GM23338 (cell line): ENCODE measurements around the gene VKORC1L1. TPM values are rescaled to one million over a fixed set of nuclear protein-coding genes. Genes with fewer than 3 reads are reported as not detected.

Experiments used
- ATAC-seq: fragments of 200-7000 bp; cut with Tn5 transposase; 3 replicates; pipeline ENCODE4 v1.9.1; 2020
- DNase-seq: peaks from one replicate; pipeline ENCODE4 v3.0.0-alpha.2; 2015; ENCODE audit warnings: low spot score
- H2AFZ ChIP-seq: fragments of 200-600 bp; sonication (generic); 2 replicates; pipeline ENCODE4 v1.8.0; 2016; ENCODE audit warnings: antibody characterized with exemption, mild to moderate bottlenecking, moderate library complexity
- H3F3A ChIP-seq: fragments of 200-600 bp; sonication (generic); replicated peaks from 2 replicates; pipeline ENCODE4 v1.8.0; 2017; ENCODE audit warnings: antibody characterized with exemption, mixed run types, low read depth
- H3K27ac ChIP-seq: fragments of 200-600 bp; sonication (generic); 2 replicates; pipeline ENCODE4 v1.6.1; 2016; ENCODE audit warnings: low read depth
- H3K27me3 ChIP-seq: fragments of 200-600 bp; sonication (generic); 2 replicates; pipeline ENCODE4 v1.8.0; 2016; ENCODE audit warnings: mild to moderate bottlenecking, mixed run types, moderate library complexity; ENCODE audit not compliant: insufficient read depth
- H3K36me3 ChIP-seq: fragments of 200-600 bp; sonication (generic); 2 replicates; pipeline ENCODE4 v1.8.0; 2016; ENCODE audit warnings: mild to moderate bottlenecking; ENCODE audit not compliant: insufficient read depth
- H3K4me1 ChIP-seq: fragments of 200-600 bp; sonication (generic); 2 replicates; pipeline ENCODE4 v1.8.0; 2016; ENCODE audit warnings: mild to moderate bottlenecking, moderate library complexity; ENCODE audit not compliant: insufficient read depth
- H3K4me2 ChIP-seq: fragments of 200-600 bp; sonication (generic); 2 replicates; pipeline ENCODE4 v1.7.1; 2017; ENCODE audit warnings: mixed run types
- H3K4me3 ChIP-seq: fragments of 200-600 bp; sonication (generic); 2 replicates; pipeline ENCODE4 v1.6.1; 2016; ENCODE audit warnings: mixed run types
- H3K79me2 ChIP-seq: fragments of 200-600 bp; sonication (generic); replicated peaks from 2 replicates; pipeline ENCODE4 v1.8.0; 2017; ENCODE audit warnings: mild to moderate bottlenecking; ENCODE audit not compliant: insufficient read depth
- H3K9me2 ChIP-seq: fragments of 200-600 bp; sonication (generic); 2 replicates; pipeline ENCODE4 v1.8.0; 2017; ENCODE audit not compliant: insufficient read depth
- H4K20me1 ChIP-seq: fragments of 200-600 bp; sonication (generic); replicated peaks from 2 replicates; pipeline ENCODE4 v1.8.0; 2017; ENCODE audit warnings: mild to moderate bottlenecking; ENCODE audit not compliant: insufficient read depth
- H3K27ac Mint-ChIP-seq: 2 replicates; pipeline ENCODE4 v1.8.0; 2020; ENCODE audit warnings: inconsistent platforms, mild to moderate bottlenecking, moderate library complexity, mixed read lengths
- H3K27me3 Mint-ChIP-seq: 3 replicates; pipeline ENCODE4 v1.8.0; 2022; ENCODE audit warnings: low read depth, mild to moderate bottlenecking, moderate library complexity, mixed read lengths, inconsistent platforms; ENCODE audit not compliant: insufficient read depth, poor library complexity
- H3K36me3 Mint-ChIP-seq: 3 replicates; pipeline ENCODE4 v1.8.0; 2021; ENCODE audit warnings: low read depth, mild to moderate bottlenecking, inconsistent platforms, moderate library complexity, mixed read lengths
- H3K4me1 Mint-ChIP-seq: 3 replicates; pipeline ENCODE4 v1.8.0; 2020; ENCODE audit warnings: mild to moderate bottlenecking, inconsistent platforms, mixed read lengths
- H3K4me3 Mint-ChIP-seq: 3 replicates; pipeline ENCODE4 v1.8.0; 2021; ENCODE audit warnings: moderate library complexity, mild to moderate bottlenecking, inconsistent platforms, mixed read lengths
- H3K9me3 Mint-ChIP-seq: 3 replicates; pipeline ENCODE4 v1.8.0; 2020; ENCODE audit warnings: moderate library complexity, mild to moderate bottlenecking, inconsistent platforms, mixed read lengths
- CREB1 ChIP-seq: fragments of 250-450 bp; sonication (Bioruptor Pico); IDR thresholded peaks from 2 replicates; pipeline ENCODE4 v1.5.0; 2020; ENCODE audit warnings: low read depth, mild to moderate bottlenecking, moderate library complexity
- ETS1 ChIP-seq: IDR thresholded peaks from 2 replicates; pipeline ENCODE4 v1.6.1; 2016; ENCODE audit warnings: antibody characterized with exemption
- EZH2phosphoT487 ChIP-seq: fragments of 200-600 bp; sonication (generic); IDR thresholded peaks from one replicate; pipeline ENCODE4 v1.8.1; 2018; ENCODE audit warnings: antibody characterized with exemption; ENCODE audit not compliant: unreplicated experiment
- JUNB ChIP-seq: IDR thresholded peaks from one replicate; pipeline ENCODE4 v1.6.1; 2016; ENCODE audit warnings: antibody characterized with exemption; ENCODE audit not compliant: unreplicated experiment
- NANOG ChIP-seq: IDR thresholded peaks from 2 replicates; pipeline ENCODE4 v1.6.1; 2016; ENCODE audit warnings: antibody characterized with exemption, borderline replicate concordance
- POLR2AphosphoS5 ChIP-seq: IDR thresholded peaks from 2 replicates; pipeline ENCODE4 v1.6.1; 2016; ENCODE audit warnings: antibody characterized with exemption, low read depth
- REST ChIP-seq: IDR thresholded peaks from one replicate; pipeline ENCODE4 v1.6.1; 2018; ENCODE audit warnings: antibody characterized with exemption; ENCODE audit not compliant: unreplicated experiment
- STAT1 ChIP-seq: IDR thresholded peaks from one replicate; pipeline ENCODE4 v1.6.1; 2016; ENCODE audit warnings: antibody characterized with exemption; ENCODE audit not compliant: unreplicated experiment
- ZNF331 ChIP-seq: fragments of 250-450 bp; sonication (Bioruptor Pico); IDR thresholded peaks from 2 replicates; pipeline ENCODE4 v1.5.0; 2020; ENCODE audit warnings: low read depth, mild to moderate bottlenecking, moderate library complexity
- polyA plus RNA-seq: library from polyadenylated mRNA; unstranded; fragments of >200 nt; fragmentation: Nextera tagmentation; extraction: Ambion mirVana; gene quantifications from 2 replicates; pipeline ENCODE4 v1.2.1, GENCODE V29; 2016
- total RNA-seq: library from RNA; depleted of rRNA; stranded (reverse); fragments of >200 nt; shearing (Covaris generic); gene quantifications from 2 replicates; pipeline ENCODE4 v1.2.3, GENCODE V29; 2014
- TF ChIP-seq, protein P1 (sequence below): fragments of 250-450 bp; sonication (Bioruptor Pico); IDR thresholded peaks from 2 replicates; pipeline ENCODE4 v1.5.0; 2020; ENCODE audit warnings: mild to moderate bottlenecking, moderate library complexity

VKORC1L1 gene
- total and polyA plus RNA-seq, 2 experiments from 2014 or later, result 21.5 to 30.3 TPM

- TF ChIP-seq CREB1 (no peak), REST (no peak), EZH2phosphoT487 (no peak), POLR2AphosphoS5 (no peak)
These were observed 37.4 kb downstream of the VKORC1L1 start (continued) for GRCh38 chr7:65910237-65910636.

- Histone ChIP-seq H3K27me3 (no peaks in the 10 kb centered on the region), H3K4me2 (no peak overlapping the region), H3F3A (no peaks in the 10 kb centered on the region), H3K4me1 (peaks cover 11% of the 10 kb centered on the region), H4K20me1 (peaks cover 31% of the 10 kb centered on the region; the same call in 1 of the 2 replicates), H3K9me2 (no peaks in the 10 kb centered on the region), H2AFZ (no peak overlapping the region), H3K79me2 (peaks cover 55% of the 10 kb centered on the region), H3K4me3 (no peak overlapping the region), H3K27ac (no peak overlapping the region), H3K36me3 (no peaks in the 10 kb centered on the region; the same call in 1 of the 2 replicates)
- Mint-ChIP-seq H3K9me3 (no peaks in the 10 kb centered on the region), H3K4me1 (peaks cover 14% of the 10 kb centered on the region), H3K4me3 (no peak overlapping the region), H3K27ac (no peak overlapping the region), H3K27me3 (no peaks in the 10 kb centered on the region), H3K36me3 (no peaks in the 10 kb centered on the region)
- no peak for DNase-seq
- no peak for ATAC-seq
- TF ChIP-seq REST, result no peak
- TF ChIP-seq EZH2phosphoT487, result no peak
- no peak for TF ChIP-seq STAT1
- no peak for TF ChIP-seq ETS1
- TF ChIP-seq NANOG, result no peak
- TF ChIP-seq ZNF331 (CRISPR knock-in tag), result no peak
- TF ChIP-seq POLR2AphosphoS5, result no peak
- no peak for TF ChIP-seq CREB1
- TF ChIP-seq, protein P1, sequence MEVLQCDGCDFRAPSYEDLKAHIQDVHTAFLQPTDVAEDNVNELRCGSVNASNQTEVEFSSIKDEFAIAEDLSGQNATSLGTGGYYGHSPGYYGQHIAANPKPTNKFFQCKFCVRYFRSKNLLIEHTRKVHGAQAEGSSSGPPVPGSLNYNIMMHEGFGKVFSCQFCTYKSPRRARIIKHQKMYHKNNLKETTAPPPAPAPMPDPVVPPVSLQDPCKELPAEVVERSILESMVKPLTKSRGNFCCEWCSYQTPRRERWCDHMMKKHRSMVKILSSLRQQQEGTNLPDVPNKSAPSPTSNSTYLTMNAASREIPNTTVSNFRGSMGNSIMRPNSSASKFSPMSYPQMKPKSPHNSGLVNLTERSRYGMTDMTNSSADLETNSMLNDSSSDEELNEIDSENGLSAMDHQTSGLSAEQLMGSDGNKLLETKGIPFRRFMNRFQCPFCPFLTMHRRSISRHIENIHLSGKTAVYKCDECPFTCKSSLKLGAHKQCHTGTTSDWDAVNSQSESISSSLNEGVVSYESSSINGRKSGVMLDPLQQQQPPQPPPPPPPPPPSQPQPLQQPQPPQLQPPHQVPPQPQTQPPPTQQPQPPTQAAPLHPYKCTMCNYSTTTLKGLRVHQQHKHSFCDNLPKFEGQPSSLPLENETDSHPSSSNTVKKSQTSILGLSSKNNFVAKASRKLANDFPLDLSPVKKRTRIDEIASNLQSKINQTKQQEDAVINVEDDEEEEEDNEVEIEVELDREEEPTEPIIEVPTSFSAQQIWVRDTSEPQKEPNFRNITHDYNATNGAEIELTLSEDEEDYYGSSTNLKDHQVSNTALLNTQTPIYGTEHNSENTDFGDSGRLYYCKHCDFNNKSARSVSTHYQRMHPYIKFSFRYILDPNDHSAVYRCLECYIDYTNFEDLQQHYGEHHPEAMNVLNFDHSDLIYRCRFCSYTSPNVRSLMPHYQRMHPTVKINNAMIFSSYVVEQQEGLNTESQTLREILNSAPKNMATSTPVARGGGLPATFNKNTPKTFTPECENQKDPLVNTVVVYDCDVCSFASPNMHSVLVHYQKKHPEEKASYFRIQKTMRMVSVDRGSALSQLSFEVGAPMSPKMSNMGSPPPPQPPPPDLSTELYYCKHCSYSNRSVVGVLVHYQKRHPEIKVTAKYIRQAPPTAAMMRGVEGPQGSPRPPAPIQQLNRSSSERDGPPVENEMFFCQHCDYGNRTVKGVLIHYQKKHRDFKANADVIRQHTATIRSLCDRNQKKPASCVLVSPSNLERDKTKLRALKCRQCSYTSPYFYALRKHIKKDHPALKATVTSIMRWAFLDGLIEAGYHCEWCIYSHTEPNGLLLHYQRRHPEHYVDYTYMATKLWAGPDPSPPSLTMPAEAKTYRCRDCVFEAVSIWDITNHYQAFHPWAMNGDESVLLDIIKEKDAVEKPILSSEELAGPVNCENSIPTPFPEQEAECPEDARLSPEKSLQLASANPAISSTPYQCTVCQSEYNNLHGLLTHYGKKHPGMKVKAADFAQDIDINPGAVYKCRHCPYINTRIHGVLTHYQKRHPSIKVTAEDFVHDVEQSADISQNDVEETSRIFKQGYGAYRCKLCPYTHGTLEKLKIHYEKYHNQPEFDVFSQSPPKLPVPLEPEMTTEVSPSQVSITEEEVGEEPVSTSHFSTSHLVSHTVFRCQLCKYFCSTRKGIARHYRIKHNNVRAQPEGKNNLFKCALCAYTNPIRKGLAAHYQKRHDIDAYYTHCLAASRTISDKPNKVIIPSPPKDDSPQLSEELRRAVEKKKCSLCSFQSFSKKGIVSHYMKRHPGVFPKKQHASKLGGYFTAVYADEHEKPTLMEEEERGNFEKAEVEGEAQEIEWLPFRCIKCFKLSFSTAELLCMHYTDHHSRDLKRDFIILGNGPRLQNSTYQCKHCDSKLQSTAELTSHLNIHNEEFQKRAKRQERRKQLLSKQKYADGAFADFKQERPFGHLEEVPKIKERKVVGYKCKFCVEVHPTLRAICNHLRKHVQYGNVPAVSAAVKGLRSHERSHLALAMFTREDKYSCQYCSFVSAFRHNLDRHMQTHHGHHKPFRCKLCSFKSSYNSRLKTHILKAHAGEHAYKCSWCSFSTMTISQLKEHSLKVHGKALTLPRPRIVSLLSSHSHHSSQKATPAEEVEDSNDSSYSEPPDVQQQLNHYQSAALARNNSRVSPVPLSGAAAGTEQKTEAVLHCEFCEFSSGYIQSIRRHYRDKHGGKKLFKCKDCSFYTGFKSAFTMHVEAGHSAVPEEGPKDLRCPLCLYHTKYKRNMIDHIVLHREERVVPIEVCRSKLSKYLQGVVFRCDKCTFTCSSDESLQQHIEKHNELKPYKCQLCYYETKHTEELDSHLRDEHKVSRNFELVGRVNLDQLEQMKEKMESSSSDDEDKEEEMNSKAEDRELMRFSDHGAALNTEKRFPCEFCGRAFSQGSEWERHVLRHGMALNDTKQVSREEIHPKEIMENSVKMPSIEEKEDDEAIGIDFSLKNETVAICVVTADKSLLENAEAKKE (CRISPR knock-in tag), result no peak
- no peak for TF ChIP-seq JUNB
These were observed 39.4 kb downstream of the VKORC1L1 start for GRCh38 chr7:65912237-65912636.
